Anterior cingulate cortex (tissue), 58 donors: Measurements from ENCODE around the gene FRY.

Experiments used
- DNase-seq, 58 donors: peaks; one replicate each; lab custom pipeline; 2025; lab: John Stamatoyannopoulos, UW

The FRY gene

GRCh38 chr13:32013181-32013580, 18.4 kb upstream of the FRY start:
- DNase-seq: no peak

- no peak for DNase-seq
These were observed 15.5 kb upstream of the FRY start for GRCh38 chr13:32016119-32016518.

GRCh38 chr13:32016631-32017030, 14.9 kb upstream of the FRY start:
- no peak for DNase-seq

GRCh38 chr13:32017474-32017873, 14.1 kb upstream of the FRY start:
- DNase-seq: no peak

- peak in 22 of 58 donors; percentile 1 to 41 (median 11) for DNase-seq
These were observed 11.9 kb upstream of the FRY start for GRCh38 chr13:32019612-32020233.

- DNase-seq: no peak
These were observed 9.8 kb upstream of the FRY start for GRCh38 chr13:32021785-32022184.

- DNase-seq: no peak
These were observed 9.3 kb upstream of the FRY start for GRCh38 chr13:32022311-32022710.

- DNase-seq: no peak
These were observed 8.5 kb upstream of the FRY start for GRCh38 chr13:32023096-32023495.

- no peak for DNase-seq
These were observed 7.9 kb upstream of the FRY start for GRCh38 chr13:32023698-32024097.

GRCh38 chr13:32024750-32025149, 6.8 kb upstream of the FRY start:
- no peak for DNase-seq

GRCh38 chr13:32025730-32026129, 5.8 kb upstream of the FRY start:
- no peak for DNase-seq

- DNase-seq: no peak
These were observed 5.0 kb upstream of the FRY start for GRCh38 chr13:32026623-32027022.

- DNase-seq: no peak
These were observed 2.9 kb upstream of the FRY start for GRCh38 chr13:32028711-32029110.

- DNase-seq: no peak
These were observed 1.9 kb upstream of the FRY start for GRCh38 chr13:32029684-32030083.

GRCh38 chr13:32031815-32032370, 319 bp downstream of the FRY start:
- no peak for DNase-seq

- no peak for DNase-seq
These were observed 1.2 kb downstream of the FRY start for GRCh38 chr13:32032759-32033158.

- DNase-seq: no peak
These were observed 2.2 kb downstream of the FRY start for GRCh38 chr13:32033744-32034143.

- no peak for DNase-seq
These were observed 4.1 kb downstream of the FRY start for GRCh38 chr13:32035716-32036115.

GRCh38 chr13:32036126-32036695, 4.6 kb downstream of the FRY start:
- no peak for DNase-seq

- DNase-seq: no peak
These were observed 5.2 kb downstream of the FRY start for GRCh38 chr13:32036757-32037156.

GRCh38 chr13:32037471-32037870, 5.9 kb downstream of the FRY start:
- no peak for DNase-seq

GRCh38 chr13:32038343-32038742, 6.8 kb downstream of the FRY start:
- DNase-seq: no peak
